GM21737 (cell line): Measurements from ENCODE around the gene KIF1A.
"Not testable (repeated sequence)": the region's sequence is repeated elsewhere in the genome, so short reads cannot be mapped to it uniquely, and the experiment has no call there.

ENCODE experiments used
- ATAC-seq: cut with Tn5 transposase; IDR thresholded peaks from one replicate; pipeline ENCODE4 v1.9.1; 2021; ENCODE audit warnings: mild to moderate bottlenecking, moderate library complexity; ENCODE audit not compliant: unreplicated experiment

Gene KIF1A

GRCh38 chr2:240787521-240788472 is 32.2 kb downstream of the KIF1A start:
- no peak for ATAC-seq

GRCh38 chr2:240786871-240787311 is 33.1 kb downstream of the KIF1A start:
- ATAC-seq = no peak

GRCh38 chr2:240786355-240786841 is 33.6 kb downstream of the KIF1A start:
- no peak for ATAC-seq

- ATAC-seq = no peak
These were observed 34.3 kb downstream of the KIF1A start for GRCh38 chr2:240785424-240786335.

GRCh38 chr2:240784629-240785423 is 35.2 kb downstream of the KIF1A start:
- no peak for ATAC-seq

- no peak for ATAC-seq
These were observed 36.0 kb downstream of the KIF1A start for GRCh38 chr2:240783819-240784621.

- no peak for ATAC-seq
These were observed 36.9 kb downstream of the KIF1A start for GRCh38 chr2:240782886-240783818.

GRCh38 chr2:240782221-240782885 is 37.7 kb downstream of the KIF1A start:
- no peak for ATAC-seq

- no peak for ATAC-seq
These were observed 38.4 kb downstream of the KIF1A start for GRCh38 chr2:240781471-240782220.

GRCh38 chr2:240780023-240780700 is 39.9 kb downstream of the KIF1A start:
- no peak for ATAC-seq

- ATAC-seq = not testable (repeated sequence)
These were observed 40.7 kb downstream of the KIF1A start for GRCh38 chr2:240779250-240779832.

- no peak for ATAC-seq
These were observed 41.6 kb downstream of the KIF1A start for GRCh38 chr2:240778426-240778825.

- no peak for ATAC-seq
These were observed 42.4 kb downstream of the KIF1A start for GRCh38 chr2:240777456-240778212.

- ATAC-seq = no peak
These were observed 44.1 kb downstream of the KIF1A start for GRCh38 chr2:240775905-240776304.

GRCh38 chr2:240774856-240775255 is 45.2 kb downstream of the KIF1A start:
- no peak for ATAC-seq

GRCh38 chr2:240769096-240769495 is 50.9 kb downstream of the KIF1A start:
- no peak for ATAC-seq
